Peyer's patch (tissue), 4 donors: ENCODE results near the gene RUSC1.

Experiments used
- CTCF ChIP-seq, 6 experiments: fragments of 450-650 bp in 4 of 6; fragments of 200-600 bp in 2 of 6; sonication (generic) in 1 of 6; IDR thresholded peaks; one replicate each; pipeline ENCODE4 v1.5.1; 2017 to 2019; ENCODE audit warnings: antibody characterized with exemption in 6 of 6, mild to moderate bottlenecking in 3 of 6, moderate library complexity in 1 of 6
- POLR2A ChIP-seq, 2 donors: fragments of 450-650 bp; IDR thresholded peaks; one replicate each; pipeline ENCODE4 v1.5.1; 2017; ENCODE audit warnings: antibody characterized with exemption in 2 of 2, mild to moderate bottlenecking in 2 of 2, moderate library complexity in 2 of 2

- TF ChIP-seq CTCF (IDR thresholded peaks at IDR 0.05): no peak
- TF ChIP-seq POLR2A (IDR thresholded peaks at IDR 0.05): no peak
These were observed 36.2 kb upstream of the RUSC1 start for GRCh38 chr1:155284476-155284875.
